ENCODE data around the gene VASH2.
"Not testable (repeated sequence)": the region's sequence is repeated elsewhere in the genome, so short reads cannot be mapped to it uniquely, and the experiment has no call there.

VASH2 gene

GRCh38 chr1:212954514-212954913, 4.2 kb downstream of the VASH2 start:
- no peak for DNase-seq (ENCODE audit: low read depth in 1 of 2, low spot score in 1 of 2)

- DNase-seq (ENCODE audit: low read depth in 1 of 2, low spot score in 1 of 2): no peak
Measured at GRCh38 chr1:212955098-212955497, 4.8 kb downstream of the VASH2 start.

DNA sequence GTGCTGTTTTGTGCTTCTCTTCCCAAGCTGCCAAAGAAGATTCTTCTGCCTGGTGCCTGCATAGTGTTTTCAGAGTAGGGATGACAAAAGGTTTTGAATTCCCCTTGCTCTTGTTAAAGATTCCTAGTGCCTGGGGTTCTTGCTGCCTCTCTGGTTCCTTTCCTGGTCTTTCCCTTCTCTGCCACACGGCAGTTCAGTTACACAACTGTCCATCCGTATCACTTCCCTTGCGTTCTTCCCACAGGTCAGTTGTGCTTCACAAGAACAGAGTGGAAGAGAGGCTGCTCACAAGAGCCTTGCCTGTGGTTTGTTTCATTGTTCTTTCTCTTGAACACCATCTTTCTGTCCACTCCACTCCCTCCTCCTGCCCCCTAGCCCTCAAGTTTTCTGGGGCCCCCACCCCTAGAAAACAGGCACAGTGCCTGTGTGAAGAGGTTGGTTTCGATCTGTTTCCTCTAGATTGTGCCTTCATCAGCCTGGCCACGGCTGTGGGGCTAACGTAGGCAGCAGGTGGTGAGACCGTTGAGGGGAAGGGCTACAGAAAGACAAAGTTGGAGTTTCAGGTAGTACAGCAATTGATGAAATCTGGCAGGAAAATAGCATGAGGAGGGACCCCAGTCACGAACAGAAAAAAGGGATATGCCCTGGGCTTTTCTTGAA, 5.8 kb downstream of the VASH2 start:
- no peak for DNase-seq (ENCODE audit: low read depth in 1 of 2, low spot score in 1 of 2)

DNA sequence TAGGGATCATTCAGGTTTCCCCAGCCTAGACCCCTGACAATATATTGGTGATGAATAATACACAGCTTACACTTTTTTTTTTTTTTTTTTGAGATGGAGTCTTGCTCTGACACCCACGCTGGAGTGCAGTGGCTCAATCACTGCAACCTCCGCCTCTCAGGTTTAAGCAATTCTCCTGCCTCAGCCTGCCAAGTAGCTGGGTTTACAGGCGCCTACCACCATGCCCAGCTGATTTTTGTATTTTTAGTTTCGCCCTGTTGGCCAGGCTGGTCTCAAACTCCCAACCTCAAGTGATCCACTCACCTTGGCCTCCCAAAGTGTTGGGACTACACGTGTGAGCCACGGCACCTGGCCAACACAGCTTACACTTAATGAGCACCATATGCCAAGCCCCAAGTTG, 7.2 kb downstream of the VASH2 start:
- DNase-seq (ENCODE audit: low read depth in 1 of 2, low spot score in 1 of 2): no peak

GRCh38 chr1:212958175-212958574, 7.8 kb downstream of the VASH2 start:
- DNase-seq (ENCODE audit: low read depth in 1 of 2, low spot score in 1 of 2): no peak

DNA sequence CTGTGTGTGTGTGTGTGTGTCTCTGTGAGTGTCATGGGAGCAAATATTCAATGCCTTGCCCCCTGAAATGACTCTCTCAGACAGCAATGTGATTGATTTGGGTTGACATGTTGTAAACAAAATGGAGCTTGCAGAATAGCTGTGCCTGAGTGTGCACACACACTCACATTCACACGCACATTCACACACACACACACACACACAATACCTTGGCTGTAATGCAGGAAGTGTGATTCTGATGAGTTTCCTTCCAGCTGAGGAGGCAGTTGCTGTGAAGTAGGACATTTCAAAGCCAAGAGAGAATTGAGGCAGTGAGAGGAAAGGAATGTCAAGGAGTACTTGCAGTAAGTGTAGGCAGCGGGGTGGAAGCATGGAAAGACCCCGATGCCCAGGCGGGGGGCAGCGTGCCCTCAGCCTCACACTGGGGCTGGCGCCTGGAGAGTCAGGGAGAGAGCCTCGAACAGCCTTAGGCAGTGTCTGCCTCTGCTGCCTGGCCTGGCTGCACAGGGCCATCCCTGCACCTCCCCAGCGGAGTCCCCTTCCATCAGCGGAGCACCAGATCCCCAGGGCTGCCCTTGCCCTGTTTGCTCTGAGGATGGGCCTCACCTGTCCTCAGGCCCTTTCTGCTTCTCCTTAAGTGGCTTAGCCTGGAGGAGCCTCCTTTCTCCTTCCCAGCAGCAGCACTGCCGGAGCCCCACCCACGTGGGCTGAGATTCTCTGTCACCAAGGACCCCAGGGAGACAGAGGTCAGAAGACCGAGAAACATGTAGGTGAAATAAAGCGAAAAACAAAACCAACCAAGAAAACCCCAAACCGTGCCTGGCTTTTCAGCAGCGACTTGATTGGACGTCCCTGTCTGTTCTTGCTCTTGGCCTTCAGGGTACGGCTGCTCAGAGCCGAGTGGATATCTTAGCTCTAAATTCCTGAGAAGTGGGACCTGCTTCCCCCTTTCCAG, 9.2 kb downstream of the VASH2 start:
- DNase-seq (ENCODE audit: low read depth in 1 of 2, low spot score in 1 of 2): no peak

DNA sequence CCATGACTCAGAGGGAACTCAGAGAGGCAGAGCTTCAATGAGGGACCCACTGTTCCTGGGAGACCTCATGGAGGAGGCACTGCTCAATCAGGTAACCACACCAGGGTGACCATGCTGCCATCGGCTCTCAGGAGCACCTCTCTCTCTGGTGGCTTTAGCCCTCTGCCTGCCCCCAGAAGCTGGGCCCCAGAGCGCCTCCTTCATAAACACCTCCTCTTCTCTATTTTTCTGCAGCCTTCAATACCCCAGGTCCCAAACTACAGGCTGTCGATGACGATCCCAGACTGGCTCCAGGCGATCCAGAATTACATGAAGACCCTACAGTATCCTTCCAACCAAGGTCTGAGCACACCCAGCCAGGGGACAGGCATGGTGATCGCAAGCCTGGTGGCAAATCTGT, 10.6 kb downstream of the VASH2 start:
- no peak for DNase-seq (ENCODE audit: low read depth in 1 of 2, low spot score in 1 of 2)

DNA sequence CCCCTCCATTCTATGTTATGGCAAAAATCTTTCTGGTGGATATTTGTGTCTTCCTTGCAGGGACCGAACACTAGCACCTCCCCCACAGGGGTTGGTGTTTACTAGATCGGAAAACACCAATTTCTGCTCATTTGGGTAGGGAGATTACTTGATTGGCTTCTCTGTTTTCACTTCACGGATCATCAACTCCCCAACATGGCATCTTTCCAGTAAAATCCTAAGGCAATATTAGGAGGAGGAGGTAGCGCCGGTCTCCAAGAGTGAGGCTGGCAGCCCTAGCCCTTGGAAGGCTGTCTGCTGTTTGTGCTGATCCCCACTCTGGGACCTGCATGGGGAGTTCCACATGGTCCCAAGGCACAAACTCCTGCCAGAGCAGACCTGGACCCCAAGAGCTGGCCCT, 12.2 kb downstream of the VASH2 start:
- DNase-seq (ENCODE audit: low read depth in 1 of 2, low spot score in 1 of 2): no peak

- no peak for DNase-seq (ENCODE audit: low read depth in 1 of 2, low spot score in 1 of 2)
Measured at GRCh38 chr1:212964102-212964501, 13.8 kb downstream of the VASH2 start.

DNA sequence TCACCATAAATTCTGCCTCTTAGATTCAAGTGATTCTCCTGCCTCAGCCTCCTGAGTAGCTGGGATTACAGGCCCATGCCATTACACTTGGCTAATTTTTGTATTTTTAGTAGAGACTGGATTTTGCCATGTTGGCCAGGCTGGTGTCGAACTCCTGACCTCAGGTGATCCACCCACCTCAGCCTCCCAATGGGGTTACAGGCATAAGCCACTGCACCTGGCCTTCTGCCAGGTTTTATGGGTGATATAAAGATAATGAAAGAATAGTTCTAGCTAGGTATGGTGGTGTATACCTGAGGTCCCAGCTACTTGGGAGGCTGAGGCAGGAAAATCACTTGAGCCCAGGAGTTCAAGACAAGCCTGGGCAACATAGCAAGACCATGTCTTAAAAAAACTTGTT, 14.7 kb downstream of the VASH2 start:
- not testable (repeated sequence) for DNase-seq (ENCODE audit: low read depth in 1 of 2, low spot score in 1 of 2)

DNA sequence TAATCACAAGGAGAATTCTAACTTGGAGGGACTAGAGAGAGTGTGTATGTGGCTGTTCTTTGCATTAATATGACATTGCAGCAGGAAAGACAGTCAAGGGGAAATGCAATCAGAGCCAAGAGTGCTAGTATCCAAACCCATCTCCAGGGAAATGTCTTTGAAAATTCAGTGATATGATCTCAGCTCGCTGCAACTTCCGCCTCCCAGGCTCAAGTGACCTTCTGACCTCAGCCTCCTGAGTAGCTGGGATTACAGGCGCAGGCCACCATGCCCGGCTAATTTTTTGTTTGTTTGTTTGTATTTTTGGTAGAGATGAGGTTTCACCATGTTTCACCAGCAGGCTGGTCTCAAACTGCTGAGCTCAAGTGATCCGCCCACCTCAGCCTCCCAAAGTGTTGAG, 16.3 kb downstream of the VASH2 start:
- no peak for DNase-seq (ENCODE audit: low read depth in 1 of 2, low spot score in 1 of 2)

DNA sequence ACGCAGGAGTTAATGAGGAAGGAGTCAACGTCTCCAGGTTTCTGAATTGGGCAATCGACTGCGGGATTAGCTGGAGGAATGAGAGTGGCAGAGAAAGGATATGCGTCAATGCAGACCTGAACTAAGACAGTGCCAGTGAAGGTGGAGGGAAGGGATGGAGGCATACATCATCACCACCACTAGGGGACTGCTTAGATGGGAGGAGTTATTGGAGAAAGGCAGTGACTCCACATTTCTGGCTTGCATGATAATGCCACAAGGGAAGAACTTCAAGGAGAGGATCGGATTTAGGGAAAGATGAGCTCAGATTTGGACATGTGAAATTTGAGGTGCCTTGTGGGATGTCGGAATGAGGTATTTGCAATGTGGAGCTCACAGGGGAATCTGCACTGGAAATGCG, 17.5 kb downstream of the VASH2 start:
- DNase-seq (ENCODE audit: low read depth in 1 of 2, low spot score in 1 of 2): no peak

DNA sequence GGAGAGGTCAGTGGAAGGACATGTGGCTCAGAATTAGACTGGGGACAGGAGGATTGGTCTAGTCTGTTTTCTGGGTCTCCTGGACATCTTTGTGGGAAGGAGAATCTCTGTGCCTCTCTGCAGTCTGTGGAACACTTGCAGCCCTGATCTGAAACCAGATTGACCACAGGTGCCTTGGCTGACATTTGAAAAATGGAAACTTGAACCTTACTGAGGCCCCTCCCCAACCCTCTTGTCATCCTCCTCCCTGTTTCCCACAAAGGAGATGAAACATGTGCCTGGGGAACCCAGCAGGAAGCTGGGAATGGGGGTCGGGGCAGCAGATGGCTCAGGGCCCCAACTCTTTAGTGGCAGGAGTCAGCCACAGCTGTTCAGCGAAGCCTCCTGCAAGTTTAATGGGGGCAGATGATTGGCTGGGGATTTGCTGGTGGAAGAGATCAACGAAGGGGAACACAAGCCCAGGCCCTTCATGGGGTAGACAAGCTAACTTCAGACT, 18.1 kb downstream of the VASH2 start:
- no peak for DNase-seq (ENCODE audit: low read depth in 1 of 2, low spot score in 1 of 2)

DNA sequence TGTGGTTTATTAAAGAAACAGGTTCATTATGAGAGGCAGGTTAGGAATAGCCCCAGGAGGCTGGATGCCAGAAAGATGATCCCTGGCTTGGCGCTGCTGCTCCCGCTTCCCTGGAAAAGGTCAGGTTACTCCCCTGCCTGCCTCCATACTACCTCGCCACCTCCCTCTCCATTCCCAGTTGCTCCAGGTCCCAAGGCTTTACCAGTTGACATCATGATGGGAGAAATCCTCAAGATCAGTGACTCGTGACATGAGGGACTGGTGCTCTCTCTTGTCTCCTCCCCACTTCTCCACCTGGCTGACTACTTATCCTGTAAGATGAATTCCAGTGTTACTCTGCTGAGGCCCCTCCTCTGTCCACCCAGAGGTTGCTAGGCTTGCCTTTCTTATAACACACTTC, 19.7 kb downstream of the VASH2 start:
- DNase-seq (ENCODE audit: low read depth in 1 of 2, low spot score in 1 of 2): no peak

- no peak for DNase-seq (ENCODE audit: low read depth in 1 of 2, low spot score in 1 of 2)
Measured at GRCh38 chr1:212971312-212971711, 21.0 kb downstream of the VASH2 start.

- no peak for DNase-seq (ENCODE audit: low read depth in 1 of 2, low spot score in 1 of 2)
Measured at GRCh38 chr1:212973426-212973825, 23.1 kb downstream of the VASH2 start.

GRCh38 chr1:212973899-212974298, 23.6 kb downstream of the VASH2 start:
- DNase-seq (ENCODE audit: low read depth in 1 of 2, low spot score in 1 of 2): no peak

- DNase-seq (ENCODE audit: low read depth in 1 of 2, low spot score in 1 of 2): no peak
Measured at GRCh38 chr1:212974711-212975110, 24.4 kb downstream of the VASH2 start.

- no peak for DNase-seq (ENCODE audit: low read depth in 1 of 2, low spot score in 1 of 2)
Measured at GRCh38 chr1:212975111-212975918, 25.0 kb downstream of the VASH2 start.

- DNase-seq (ENCODE audit: low read depth in 1 of 2, low spot score in 1 of 2): no peak
Measured at GRCh38 chr1:212976586-212976985, 26.2 kb downstream of the VASH2 start.
